AG09309 (cell line): ENCODE data around the gene DMXL2.
"Not testable (repeated sequence)": the region's sequence is repeated elsewhere in the genome, so short reads cannot be mapped to it uniquely, and the experiment has no call there.

Experiments
- DNase-seq: peaks from one replicate; pipeline ENCODE4 v3.0.0-alpha.2; 2010; ENCODE audit warnings: low read depth
- H3K4me3 ChIP-seq: 2 replicates; pipeline ENCODE4 v1.5.1; 2011; ENCODE audit warnings: mild to moderate bottlenecking, low read depth, low read length, moderate library complexity; ENCODE audit not compliant: control insufficient read depth
- CTCF ChIP-seq: IDR thresholded peaks from 2 replicates; pipeline ENCODE4 v1.5.1; 2011; ENCODE audit warnings: mild to moderate bottlenecking, low read depth, low read length, inconsistent platforms; ENCODE audit not compliant: insufficient read depth, control insufficient read depth; ENCODE audit errors: missing control alignments

Gene DMXL2

GRCh38 chr15:51577636-51578304, 44.8 kb downstream of the DMXL2 start:
- no peak for TF ChIP-seq CTCF
- no peak overlapping the region for H3K4me3 ChIP-seq
- no peak for DNase-seq

GRCh38 chr15:51576911-51577500, 45.6 kb downstream of the DMXL2 start:
- TF ChIP-seq CTCF = no peak
- no peak overlapping the region for H3K4me3 ChIP-seq
- peak; percentile 66 for DNase-seq

GRCh38 chr15:51576286-51576850, 46.2 kb downstream of the DMXL2 start:
- no peak for DNase-seq
- H3K4me3 ChIP-seq = no peak overlapping the region
- TF ChIP-seq CTCF = no peak

- no peak for TF ChIP-seq CTCF
- H3K4me3 ChIP-seq = no peak overlapping the region
- no peak for DNase-seq
Measured at GRCh38 chr15:51575775-51576174, 46.8 kb downstream of the DMXL2 start.

GRCh38 chr15:51573352-51573751, 49.2 kb downstream of the DMXL2 start:
- DNase-seq, H3K4me3 ChIP-seq: not testable (repeated sequence)

GRCh38 chr15:51568939-51569784, 53.4 kb downstream of the DMXL2 start:
- DNase-seq, H3K4me3 ChIP-seq: not testable (repeated sequence)

GRCh38 chr15:51561271-51561670, 61.3 kb downstream of the DMXL2 start:
- DNase-seq = no peak
- no peak overlapping the region for H3K4me3 ChIP-seq
- TF ChIP-seq CTCF = no peak
